ENCODE measurements around the gene TSACC.
A peak's percentile ranks its signal among the peaks of the same experiment; 100 is the strongest.

TSACC gene

DNA sequence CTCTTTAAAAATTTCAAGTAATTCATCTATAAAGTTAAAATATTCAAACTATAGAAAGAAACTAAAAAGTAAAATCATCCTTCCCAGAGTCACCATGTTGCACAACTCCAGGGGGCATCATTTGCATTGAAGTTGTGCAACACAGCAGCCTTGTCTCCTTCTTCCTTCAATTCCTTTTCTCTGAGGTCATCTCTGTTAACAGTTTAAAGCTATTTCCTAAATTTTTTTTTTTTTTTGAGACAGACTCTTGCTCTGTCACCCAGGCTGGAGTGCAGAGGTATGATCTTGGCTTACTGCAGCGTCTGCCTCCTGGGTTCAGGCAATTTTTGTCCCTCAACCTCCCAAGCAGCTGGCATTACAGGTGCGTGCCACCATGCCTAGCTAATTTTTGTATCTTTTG lies 37.8 kb downstream of the TSACC start:
- no peak for DNase-seq (ENCODE audit: low spot score)

DNA sequence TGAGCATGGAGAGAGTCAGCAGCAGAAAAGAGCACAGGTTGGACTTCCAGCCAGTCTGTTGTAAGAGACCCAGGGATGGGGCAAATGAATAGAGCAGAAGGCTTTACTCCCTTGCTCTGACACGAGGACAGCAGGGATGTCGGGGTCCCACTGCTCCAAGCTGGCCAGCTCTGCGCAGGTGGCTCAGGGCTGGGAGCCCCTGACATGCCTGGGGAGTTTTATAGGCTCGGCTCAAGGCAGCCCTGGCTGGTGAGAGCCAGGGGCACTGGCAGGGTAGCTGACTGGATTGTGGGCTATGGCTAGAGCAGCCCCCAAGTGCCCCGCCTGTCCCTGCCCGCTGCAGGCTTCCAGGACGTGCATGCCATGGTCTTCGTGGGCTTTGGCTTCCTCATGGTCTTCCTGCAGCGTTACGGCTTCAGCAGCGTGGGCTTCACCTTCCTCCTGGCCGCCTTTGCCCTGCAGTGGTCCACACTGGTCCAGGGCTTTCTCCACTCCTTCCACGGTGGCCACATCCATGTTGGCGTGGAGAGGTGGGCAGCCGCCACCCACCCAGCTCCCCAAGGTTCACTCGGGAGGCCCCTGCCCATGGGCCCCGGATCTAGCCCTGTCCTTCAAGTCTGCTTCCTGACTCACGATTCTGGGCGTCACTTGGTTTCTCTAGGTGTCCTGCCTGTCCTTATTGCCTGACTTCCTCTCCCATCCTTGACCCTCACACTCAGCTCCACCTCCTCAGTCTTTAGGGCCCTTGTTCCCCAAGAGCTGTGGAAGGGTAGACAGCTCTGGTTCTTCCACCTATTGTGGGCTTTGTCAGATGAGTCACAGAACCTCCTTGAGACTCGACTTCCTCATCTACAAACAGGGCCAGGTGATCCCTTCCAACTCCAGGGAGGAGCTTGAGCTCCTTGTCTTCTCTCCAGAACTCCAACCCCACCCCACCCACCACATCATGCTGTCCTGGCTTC lies 38.9 kb downstream of the TSACC start:
- DNase-seq (ENCODE audit: low spot score), result no peak

DNA sequence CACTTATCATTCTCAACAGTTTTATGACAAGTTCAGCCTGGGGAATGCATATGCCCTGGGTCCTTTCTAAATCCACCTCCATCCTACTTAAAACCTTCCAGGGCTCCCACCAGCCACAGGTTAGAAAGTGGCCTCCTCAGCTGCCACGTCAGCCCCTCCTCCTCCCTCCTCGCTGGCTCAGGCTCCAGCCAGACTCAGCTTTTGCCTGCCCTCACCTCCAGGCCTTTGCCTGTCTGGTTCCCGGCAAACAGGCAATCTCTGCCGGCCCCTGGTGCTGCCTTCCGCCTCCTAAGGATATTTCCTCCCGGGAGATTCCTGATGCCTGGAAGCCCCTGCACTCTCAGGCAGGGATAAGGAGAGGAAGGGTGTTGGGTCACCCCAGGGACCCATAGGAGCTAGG lies 40.2 kb downstream of the TSACC start:
- DNase-seq (ENCODE audit: low spot score), result no peak

DNA sequence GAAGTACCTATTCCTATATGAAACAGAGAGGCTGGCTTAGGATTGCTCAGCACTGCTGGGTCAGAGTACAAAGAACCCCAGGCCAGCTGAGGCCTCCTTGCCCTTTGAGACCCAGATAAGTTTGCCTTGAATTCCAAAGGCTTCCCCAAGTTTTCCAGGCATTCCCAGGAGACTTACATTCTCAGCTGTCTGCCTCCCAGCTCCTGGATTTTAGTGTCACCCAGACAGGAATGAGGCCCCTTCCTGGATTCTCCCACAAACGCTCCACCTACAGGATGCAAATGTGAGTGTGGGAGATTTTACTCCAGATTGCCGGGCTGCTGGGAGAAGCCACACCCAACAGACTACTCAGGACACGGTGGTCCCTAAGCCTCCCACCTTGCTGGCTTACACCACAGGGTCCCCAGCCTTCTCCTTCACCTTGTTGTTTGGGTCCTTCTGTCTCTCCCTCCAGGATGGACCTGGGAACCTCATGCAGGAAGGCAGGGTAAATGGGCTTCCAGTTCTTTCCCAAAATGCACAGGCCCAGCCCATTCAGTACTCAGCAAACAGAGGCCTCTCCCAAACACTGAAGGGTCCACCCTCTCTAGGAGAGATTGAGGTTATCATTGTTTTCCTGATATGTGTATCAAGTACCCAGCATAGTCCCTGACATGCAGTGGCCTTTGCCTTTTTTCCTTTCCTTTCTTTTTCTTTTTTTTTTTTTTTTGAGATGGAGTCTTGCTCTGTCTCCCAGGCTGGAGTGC lies 41.3 kb downstream of the TSACC start:
- DNase-seq (ENCODE audit: low spot score), result no peak

DNA sequence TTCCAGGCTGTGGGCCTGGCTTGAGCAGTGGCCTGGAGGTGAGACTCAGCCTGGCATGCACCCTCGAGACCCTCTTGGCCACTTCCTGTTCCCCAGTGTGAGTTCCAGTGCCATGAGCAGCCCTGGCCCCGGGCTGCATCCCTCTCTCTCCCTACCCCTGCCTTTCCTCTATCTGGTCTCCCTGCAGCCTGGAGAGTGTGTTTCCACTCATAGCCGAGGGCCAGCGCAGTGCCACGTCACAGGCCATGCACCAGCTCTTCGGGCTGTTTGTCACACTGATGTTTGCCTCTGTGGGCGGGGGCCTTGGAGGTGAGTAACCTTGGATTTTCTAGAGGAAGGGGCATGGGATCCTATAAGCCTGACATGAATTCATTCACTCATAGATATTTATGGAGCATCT lies 44.2 kb downstream of the TSACC start:
- DNase-seq (ENCODE audit: low spot score), result no peak

DNA sequence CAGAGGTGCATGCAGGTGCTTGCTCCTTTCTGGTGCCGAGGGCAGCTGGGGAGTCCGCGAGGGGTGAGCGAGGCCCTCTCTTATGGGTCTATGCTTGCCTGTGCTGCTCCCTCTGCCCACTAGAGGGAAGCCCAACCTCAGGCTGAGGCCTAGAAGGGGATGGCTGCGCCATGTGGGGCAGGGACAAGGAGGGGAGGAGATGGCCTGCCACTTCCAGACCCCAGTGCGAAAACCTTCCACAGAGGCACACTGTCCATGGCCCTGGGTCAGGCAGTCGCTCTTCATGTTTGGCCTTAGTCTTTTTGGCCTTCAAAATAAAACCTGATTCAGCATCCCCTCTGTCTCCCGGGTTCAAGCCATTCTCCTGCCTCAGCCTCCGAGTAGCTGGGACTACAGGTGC lies 44.7 kb downstream of the TSACC start:
- peak; percentile 92 for DNase-seq (ENCODE audit: low spot score)

DNA sequence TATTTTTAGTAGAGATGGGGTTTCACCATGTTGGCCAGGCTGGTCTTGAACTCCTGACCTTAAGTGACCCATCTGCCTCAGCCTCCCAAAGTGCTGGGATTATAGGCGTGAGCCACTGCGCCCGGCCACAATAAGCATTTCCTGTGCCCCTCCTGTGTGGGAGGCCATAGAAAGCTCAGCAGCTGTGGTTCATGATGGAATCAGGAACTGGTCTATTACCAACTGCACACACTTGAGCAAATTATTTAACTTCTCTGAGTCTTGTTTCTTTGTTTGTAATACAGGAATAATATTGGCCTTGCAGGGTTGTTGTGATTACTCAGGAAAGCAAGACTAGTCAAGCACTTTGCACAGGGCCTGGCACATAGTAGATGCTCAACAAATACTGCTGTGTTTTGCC lies 45.7 kb downstream of the TSACC start:
- DNase-seq (ENCODE audit: low spot score), result no peak

DNA sequence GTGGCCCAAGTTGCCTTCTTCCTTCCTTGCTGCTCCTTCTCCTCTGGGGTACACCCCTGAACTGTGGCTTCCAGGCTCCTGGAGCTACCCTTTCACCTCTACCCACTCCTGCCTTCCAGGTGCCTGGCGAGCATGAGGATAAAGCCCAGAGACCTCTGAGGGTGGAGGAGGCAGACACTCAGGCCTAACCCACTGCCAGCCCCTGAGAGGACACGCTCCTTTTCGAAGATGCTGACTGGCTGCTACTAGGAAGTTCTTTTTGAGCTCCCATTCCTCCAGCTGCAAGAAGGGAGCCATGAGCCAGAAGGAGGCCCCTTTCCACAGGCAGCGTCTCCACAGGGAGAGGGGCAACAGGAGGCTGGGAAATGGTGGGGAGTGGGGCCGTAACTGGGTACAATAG lies 46.3 kb downstream of the TSACC start:
- DNase-seq (ENCODE audit: low spot score), result no peak

DNA sequence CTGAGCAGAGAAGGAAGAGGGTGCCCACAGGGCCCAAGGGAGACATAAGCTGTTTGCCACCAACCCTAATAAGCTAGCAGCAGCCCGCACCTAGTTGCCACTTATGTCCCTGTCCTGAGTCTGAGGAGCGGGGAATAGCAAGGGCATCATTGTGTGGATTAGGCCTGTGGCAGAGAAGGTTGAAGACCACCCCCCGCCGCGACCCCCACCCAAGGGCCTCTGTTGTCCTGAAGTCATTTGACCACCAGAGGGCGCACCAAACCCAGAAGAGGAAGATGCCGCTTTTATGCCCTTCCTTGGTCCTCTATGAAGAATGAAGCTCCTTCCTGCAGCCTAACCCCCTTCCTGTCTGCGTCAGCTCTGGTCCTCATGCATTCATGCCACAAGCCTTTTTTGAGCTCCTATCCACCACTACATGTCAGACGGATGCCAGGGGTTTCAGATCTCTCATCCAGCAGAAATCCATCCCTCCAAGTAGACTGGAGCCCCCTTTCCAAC lies 47.3 kb downstream of the TSACC start:
- DNase-seq (ENCODE audit: low spot score), result peak; percentile 88

DNA sequence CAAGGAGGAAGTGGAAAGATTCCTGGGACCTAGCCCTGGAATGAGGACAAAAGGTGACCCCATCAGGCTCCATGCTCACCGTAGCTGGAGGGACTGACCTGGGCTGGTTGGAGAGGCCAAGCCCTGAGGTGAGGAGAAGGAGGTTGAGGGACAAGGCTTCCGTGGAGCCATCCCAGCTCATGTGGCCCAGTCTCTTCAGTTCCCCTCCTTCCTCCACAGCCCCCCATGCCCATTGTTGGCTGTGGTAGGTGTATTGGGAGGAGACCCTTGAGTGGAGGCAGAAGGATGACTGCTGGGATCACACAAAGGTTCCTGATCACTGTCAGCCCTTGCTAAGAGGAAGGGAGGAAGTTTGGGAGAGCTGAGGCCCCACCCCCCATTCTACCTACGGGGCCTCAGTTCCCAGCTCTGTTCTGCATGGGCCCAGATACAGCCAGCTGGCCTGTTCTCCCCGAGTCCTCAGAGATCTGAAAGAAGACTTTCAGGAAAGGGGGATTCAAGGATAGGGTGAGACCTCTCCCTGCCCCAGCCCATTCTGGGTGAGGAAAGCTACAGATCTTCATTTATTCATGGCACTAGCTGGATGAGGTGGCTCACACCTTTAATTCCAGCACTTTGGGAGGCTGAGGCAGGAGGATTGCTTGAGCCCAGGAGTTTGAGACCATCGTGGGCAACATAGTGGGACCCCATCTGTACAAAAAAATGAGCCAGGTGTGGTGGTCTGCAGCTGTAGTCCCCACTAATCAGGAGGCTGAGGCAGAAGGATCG lies 48.0 kb downstream of the TSACC start:
- no peak for DNase-seq (ENCODE audit: low spot score)

DNA sequence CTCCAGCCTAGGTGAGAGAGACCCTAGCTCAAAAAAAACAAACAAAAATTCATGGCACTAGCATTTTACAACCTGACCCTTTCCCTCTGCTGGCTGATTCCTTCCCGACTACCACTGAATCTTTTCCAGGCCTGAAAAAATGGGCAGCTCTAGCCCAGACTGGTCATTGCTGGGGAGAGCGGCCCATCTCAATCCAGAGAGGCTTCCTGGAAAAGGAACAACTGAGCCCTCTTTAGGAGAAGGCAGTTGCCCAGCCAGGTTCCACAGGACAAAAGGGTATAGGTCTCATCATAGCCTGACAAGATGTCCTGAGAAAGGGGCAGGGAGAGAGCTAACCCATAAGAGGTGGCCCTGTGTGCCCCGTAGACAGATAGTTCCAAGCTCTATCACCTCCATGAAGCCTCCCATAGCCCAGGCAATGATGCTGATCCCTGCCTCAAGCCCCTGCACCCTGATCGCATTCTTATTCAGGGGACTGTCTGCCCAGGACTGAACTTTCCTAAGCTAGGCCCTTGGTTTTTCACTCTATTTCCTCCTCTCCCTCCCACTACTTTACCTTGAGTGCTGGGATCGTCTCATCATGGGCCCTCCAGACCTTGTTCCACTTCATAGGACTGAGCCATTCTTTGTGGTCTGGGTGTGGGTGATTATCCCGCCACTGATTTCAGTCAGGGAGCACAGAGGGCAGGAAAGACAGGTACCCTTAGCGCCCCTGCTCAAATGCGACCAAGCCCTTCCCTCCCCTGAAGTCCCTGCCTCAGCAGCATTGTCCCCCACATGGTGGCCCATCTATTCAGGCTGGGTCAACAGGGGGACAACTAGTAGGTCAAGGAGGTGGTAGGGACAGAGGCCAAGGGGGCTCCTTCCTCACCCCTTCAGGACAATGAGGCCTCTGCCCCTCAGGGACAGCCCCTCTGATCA lies 48.9 kb downstream of the TSACC start:
- no peak for DNase-seq (ENCODE audit: low spot score)

DNA sequence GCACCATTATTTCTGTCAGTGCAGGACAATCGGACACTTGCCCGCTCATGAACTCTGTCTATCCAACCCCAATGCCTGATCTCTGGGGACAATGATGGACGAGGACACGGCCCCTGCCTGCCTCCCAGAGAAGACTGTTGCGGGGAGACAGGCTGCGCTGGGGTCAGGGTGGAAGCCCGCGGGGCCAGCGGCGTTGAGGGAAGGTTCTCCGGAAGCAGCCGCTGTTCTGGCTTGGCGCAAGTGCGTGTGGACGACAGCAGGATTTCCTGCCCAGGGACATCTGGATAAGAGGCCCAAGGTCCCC lies 49.5 kb downstream of the TSACC start:
- no peak for DNase-seq (ENCODE audit: low spot score)

DNA sequence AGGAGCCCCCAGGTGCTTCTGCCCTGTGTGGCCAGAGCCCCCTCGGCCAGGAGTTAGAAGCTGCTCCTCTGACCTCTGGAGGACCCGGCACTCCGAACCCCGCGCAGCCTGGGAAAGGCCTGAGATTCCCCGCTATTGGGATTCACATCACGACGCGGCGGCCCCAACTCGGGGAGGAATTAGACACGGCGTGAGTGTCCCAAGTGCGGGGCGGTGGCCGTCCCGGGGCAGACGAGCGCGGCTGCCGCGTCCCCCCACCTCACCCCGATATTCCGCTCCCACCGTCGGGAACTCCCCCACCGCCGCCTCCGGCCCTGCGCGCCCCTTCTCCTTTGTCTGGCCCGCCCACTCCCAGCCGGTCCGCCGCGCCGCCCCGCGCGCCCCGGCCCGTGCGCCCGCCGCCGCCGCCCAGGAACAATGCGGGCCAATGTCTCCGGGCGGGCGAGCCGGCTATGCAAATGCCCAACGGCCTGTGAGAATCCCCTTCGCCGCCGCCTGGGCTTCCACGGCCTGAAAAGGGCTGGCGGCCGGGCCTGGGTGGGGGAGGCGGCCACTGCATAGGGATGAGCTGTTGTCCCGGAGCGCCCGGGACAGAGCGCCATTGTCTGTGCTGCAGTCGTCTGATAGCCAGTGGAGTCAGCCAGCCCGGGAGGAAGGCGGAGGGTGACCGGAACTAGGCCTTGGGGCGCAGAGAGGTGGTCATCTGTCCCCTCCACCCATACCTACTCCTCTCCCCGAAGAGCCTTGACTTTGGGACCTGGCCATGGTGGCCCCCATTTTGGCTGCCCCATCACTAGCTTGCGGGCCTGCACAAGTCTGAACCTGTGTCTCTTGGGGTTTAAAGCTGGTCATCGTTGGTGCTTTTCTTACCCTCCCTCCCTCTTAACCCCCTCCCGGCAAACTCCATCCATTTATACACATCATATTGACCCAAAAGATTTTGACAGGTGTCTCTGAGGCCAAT lies 50.1 kb downstream of the TSACC start:
- DNase-seq (ENCODE audit: low spot score), result peak; percentile 94

DNA sequence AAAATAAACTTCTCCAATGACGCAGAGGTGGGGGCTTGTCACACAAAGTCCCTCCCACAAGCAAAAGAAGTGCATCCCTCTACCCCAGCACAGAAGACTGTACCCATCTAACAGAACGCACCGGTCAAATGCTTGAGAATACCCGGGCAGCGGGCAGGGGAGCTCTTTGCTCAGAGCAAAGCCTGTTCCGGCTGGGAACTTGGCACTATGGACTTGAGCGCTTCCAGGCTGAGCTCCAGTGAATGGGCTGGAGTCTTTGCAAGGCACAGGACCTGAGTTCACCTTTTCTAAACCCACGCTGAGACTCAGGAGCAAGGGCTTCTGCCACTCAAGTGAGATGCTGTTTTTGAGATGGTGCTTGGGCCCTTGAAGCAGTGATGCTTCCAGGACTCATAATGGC lies 51.0 kb downstream of the TSACC start:
- DNase-seq (ENCODE audit: low spot score), result peak; percentile 59

DNA sequence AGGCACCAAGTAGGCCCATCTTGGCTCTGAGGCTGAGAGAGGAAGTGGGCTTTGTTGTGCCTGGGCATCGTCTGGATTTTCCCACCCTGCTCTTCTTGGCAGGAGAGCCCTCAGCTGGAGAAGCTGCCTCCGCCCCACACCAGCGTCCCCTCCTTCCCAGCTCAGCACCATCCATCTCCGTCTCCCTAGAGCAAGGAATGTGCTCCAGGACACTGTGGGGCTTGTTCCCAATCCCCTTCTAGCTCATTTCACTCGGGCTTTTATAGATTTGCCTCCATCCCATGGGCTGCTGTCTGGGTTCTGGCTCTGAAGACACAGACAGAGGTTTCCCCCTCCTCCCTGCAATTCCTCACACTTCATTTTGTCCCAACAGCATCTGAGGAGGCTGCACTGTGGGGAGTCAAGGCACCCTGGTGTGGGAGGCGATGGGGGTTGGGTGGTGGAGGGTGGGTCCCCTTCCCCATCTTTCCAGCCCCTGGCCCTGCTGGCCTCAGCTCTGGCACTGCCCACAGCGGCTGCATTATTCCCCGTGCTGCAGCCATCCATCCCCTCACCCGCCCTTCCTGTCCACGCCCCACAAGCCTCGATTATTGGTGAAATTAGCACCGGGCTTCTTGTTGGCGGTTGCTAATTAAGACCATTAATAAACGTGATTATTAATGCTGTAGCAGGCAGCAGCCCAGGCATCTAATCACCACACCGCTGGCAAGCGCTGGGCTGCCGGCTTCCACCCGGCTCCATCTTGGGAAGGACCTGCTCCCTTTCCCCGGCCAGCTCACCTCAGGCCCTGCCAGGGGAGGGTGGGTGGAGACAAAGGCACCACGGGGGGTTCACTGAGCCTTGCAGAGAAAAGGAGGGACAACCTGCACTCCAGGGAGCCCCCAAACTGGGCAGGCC lies 52.4 kb downstream of the TSACC start:
- peak; percentile 86 for DNase-seq (ENCODE audit: low spot score)

DNA sequence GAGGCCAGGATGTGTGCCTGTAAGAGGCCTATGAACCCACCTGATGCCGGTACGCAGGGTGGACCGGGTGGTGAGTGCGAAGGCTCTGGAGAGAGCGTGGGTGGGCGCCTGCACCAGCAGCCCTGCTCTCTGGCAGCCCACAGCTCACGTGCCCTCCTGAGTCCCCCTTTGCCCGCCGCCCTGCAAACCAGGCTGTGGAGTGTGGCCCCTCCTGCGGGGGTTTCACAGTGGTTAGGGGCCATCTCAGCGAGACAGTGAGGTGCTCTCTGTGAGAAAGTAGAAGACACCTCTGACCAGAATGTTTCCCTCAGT lies 53.0 kb downstream of the TSACC start:
- DNase-seq (ENCODE audit: low spot score), result no peak

DNA sequence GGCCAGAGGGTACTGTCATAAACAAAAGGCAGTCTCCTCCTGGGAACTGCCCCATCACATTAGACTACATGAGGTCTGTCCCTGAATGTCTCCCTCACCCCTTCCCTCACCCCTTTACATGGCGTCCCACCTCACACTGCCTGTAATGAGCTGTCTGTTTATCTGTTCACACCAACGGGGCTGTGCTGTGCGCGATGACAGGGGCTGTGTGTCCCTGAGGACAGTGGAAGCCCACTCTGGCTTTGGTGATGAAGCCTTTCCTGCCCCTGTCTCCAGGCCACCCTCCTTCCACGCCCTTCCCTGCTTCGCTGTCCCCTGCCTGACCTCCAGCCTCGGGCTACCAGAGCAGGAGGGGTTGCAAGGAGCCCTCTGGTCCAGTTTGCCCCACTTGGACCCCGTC lies 53.4 kb downstream of the TSACC start:
- DNase-seq (ENCODE audit: low spot score), result no peak

DNA sequence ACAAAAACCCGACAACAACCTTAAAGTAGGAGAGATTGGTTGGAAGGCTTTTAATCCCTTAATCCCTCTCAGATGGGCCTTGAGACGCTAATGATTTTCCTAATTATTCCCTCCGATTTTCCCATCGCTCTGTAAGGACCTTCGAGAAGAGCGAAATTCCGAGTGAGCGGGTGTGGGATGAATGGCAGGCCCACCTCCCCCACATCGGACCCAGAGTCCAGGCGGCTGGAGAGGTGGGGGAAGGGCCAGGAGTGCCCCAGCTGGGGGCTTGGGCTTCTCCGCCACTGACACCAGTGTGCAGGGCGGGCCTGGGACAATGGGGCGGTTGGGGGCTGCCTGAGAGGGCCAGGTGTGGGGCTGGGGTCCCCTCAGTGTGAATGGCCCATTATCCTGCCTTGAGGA lies 54.1 kb downstream of the TSACC start:
- DNase-seq (ENCODE audit: low spot score), result no peak

DNA sequence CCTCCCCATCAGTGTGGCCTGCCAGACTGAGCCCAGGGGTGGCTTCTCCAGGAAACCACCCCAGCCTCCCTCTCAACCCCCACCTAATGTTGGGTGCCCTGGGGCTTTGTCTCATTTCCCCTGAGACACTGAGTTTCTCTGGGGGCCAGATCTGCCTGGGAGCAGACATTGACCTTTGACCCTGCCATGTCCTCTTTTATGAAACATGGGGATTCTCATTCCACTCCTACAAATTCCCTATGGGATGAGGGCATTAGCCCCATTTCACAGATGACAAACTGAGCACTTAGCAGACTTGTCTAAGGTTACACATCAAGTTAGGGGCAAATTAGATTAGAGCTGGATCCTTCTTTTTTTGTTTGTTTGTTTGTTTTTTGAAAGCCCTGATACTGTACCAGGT lies 54.8 kb downstream of the TSACC start:
- no peak for DNase-seq (ENCODE audit: low spot score)
